Stimulated activated CD8-positive, alpha-beta memory T cell treated with anti-CD3 and anti-CD28 coated beads, Interleukin-7, amount 100 ng/mL, for 4 hours (primary cell): ENCODE results near the gene VKORC1.
A peak's percentile ranks its signal among the peaks of the same experiment; 100 is the strongest.

Experiments used
- DNase-seq, 2 donors: peaks; one replicate each; pipeline ENCODE4 v3.0.0-alpha.2; 2020; ENCODE audit warnings: low read depth in 2 of 2

VKORC1 gene

GRCh38 chr16:31130336-31130891 is 35.8 kb upstream of the VKORC1 start:
- DNase-seq: no peak

GRCh38 chr16:31129568-31130335 is 35.2 kb upstream of the VKORC1 start:
- no peak for DNase-seq

DNA sequence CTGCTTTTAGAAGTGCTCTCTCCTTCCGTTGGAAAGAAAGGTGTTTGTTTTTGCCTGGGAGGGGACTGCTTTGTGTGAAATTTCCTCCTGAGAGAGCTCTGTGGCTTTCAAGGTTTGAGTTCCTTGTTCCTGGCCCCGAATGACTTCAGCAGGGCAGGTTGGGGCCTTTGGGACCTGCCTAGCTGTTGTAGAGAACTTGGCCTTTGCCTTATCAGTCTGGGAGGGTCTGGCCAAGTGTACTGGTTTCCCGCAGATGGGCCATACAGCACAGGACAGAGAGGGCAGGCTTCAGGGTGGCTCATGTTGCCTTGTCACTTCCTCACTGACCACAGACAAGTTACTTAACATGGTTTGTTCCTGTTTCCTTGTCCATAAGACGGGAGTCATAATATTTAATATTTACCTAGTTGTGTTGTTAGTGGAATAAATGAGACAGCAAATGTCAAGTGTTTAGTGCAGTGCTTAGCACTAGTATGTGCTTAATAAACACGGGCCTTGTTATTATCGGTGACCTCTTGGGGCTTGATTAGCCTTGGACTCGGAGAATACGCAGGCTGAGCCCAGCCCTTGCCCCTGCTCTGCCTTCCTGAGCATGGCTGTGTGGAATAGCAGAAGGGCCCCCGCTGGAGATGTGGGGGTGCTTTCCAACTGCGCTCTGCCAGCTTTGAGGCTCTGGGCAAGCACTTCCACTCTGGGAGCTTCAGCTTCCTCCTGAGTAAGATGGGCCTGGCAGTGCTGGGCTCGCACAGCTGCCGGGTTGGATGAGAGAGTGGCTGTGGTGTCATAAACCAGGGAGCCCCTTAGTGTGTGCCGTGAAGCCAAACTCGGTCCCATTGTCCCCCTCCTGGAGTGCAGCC is 34.3 kb upstream of the VKORC1 start:
- DNase-seq: no peak

- no peak for DNase-seq
Observed at GRCh38 chr16:31127182-31127581, 32.6 kb upstream of the VKORC1 start.

DNA sequence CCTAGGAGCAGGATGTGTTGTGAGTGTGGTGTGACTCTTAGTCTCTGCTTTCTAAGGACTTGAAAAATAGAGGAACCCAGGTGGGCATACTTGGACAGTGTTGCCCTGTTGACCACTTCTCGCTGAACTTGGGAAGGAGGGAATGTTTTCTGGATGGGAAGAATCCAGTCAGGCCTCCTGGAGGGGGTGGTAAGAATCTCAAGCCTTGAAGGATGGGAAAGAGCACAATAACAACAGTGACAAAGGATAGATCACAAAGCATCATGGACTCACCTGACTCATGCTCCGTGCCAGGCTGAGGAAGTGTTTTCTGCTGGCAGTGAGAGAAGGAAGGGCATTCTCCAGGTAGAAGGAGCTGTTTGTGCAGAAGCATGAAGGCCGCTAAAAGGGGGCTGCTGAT is 31.2 kb upstream of the VKORC1 start:
- no peak for DNase-seq

- no peak for DNase-seq
Observed at GRCh38 chr16:31120129-31120528, 25.5 kb upstream of the VKORC1 start.

- DNase-seq: no peak
Observed at GRCh38 chr16:31118223-31119155, 23.9 kb upstream of the VKORC1 start.

DNA sequence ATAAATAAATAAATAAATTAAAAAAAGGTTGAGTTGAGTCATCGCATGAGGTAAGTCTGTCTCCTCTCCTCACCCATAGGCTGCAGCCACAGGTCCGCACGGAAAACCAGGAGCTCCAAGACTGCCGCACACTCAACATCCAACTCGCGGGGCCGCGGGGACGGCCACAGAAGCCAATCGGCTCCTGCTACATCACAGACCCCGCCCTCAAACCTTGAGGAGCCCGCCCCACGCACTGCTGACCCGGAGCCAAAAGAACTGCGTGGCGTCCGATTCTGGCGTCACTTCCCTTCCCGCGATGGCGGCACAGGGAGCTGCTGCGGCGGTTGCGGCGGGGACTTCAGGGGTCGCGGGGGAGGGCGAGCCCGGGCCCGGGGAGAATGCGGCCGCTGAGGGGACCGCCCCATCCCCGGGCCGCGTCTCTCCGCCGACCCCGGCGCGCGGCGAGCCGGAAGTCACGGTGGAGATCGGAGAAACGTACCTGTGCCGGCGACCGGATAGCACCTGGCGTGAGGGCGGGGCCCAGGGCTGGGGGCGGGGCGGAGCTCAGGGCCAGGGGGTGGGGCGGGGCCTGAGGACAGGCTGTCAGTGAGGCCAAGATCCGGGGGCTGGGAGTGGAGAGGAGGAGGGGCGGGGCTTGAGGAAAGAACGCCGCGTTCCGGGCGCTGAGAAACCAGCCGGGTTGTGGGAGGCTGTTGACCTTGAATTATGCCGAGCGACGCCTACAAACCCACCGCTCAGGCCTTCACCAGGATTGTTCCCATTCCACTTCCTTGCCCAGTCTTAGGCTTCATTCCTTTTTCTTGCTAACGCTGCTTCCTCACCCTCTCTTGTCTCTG is 23.0 kb upstream of the VKORC1 start, which contains the start of gene KAT8:
TSS of gene KAT8 (plus strand) at position 281 of the 839 bp plus-strand sequence. CDS start at position 299, 18 bp downstream.
- peak; percentile 96 for DNase-seq

- no peak for DNase-seq
Observed at GRCh38 chr16:31114468-31114867, 19.9 kb upstream of the VKORC1 start.

DNA sequence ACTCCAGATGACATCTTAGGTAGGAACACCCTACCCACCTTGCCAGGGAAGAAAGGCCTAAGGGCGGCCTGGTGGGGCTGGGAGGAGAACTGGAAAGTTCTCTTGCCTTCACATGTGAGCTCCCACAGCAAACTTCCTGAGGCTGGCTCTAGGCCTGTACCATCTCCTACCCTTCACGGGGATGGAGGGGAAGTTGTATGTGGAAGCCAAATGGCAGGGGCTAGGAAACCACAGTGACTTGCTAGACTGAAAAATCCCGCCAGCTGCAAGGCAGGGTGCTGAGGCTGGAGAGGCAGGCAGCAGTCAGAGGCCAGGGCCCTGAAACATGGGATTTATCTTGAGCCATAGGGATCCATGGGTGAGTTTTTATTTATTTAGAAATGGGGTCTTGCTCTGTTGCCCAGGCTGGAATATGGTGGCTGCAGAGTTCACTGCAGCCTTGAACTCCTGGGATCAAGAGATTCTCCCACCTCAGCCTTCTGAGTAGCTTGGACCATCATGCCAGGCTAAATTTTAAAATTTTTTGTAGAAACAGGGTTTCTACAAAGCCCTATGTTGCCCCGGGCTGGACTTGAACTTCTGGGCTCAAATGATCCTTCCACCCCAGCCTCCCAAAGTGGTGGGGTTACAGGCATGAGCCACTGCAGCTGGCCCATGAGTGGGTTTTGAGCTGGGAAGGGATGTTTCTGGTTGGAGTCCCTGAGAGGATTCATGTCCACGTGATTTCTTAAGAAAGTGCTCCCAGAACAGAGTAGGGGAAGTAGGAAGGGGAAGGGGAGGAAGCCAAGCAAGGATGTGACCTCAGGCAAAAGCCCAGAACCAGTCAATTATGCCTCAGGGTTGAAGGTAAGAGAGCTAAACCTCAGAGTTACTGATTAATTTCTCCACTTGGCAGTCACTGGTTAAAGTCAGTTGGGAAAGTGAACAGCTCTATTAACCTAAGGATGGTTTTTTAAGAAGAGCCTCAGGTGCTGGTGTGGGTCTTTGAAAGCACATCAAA is 18.8 kb upstream of the VKORC1 start:
- DNase-seq: no peak

GRCh38 chr16:31112711-31113110 is 18.1 kb upstream of the VKORC1 start:
- DNase-seq: no peak

- DNase-seq: no peak
Observed at GRCh38 chr16:31111881-31112466, 17.4 kb upstream of the VKORC1 start.

GRCh38 chr16:31110106-31111034 is 15.8 kb upstream of the VKORC1 start:
- DNase-seq: no peak

DNA sequence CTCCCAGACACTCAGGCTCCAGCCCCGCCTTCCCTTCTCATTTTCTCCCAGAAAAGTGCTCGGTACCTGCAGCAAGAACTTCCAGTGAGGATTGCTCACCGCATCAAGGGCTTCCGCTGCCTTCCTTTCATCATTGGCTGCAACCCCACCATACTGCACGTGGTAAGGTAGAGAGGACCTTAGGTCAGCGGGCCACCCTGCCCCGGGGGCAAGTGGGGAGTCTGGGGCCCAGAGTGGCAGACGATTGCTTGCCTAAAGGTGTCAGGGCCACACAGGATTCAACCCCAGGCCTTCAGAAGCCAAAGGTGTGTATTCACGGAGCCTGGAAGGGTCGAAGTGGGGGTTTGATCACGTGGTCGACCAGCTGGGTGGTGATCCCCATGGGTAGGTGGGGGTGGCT is 15.0 kb upstream of the VKORC1 start:
- no peak for DNase-seq

- DNase-seq: no peak
Observed at GRCh38 chr16:31108794-31109558, 14.4 kb upstream of the VKORC1 start.

DNA sequence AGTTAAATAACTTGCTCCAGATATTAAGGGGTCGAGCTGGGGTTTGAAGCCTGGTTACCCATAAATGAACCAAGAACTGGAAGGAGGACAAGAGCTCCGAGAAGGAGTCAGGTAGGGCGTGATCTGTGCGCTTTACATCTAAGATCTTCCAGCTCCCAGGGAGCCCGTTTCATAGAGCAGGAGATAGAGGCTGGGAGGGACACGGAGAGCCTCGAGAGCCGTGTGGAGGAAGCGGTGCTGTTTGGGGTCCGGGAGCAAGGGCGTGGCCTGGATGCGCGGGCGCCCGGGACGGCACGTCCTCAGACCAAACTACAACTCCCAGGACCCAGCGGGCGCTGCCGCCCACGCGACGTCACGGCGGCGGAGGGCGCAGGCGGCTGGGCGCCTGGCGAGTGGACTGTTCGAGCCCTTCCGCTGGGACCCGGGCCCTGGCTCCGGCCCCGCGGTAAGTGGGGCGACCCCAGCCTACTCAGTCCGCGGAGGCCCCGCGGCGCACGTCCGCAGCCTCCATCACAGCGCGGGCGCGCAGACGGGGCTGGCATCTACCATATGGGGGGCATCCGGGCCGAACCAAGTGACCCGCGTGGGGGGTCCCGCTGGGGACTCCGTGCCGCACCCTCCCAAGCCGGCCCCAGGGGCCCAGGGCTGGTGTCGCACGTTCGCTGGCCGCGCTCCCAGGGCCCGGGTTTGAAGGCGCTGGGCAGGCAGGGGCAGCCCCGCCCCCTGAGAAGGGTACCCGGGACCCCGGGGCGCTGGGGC is 13.6 kb upstream of the VKORC1 start, which contains the start of gene BCKDK:
TSS of gene BCKDK (plus strand) at position 352 of the 759 bp plus-strand sequence. CDS start 838 bp downstream, outside the sequence.
- DNase-seq: peak; percentile 16 to 61
